HG03108 (cell line): ENCODE measurements around the gene LSM4.

Experiments
- ATAC-seq: cut with Tn5 transposase; IDR thresholded peaks from one replicate; pipeline ENCODE4 v1.9.1; 2021; ENCODE audit warnings: moderate library complexity; ENCODE audit not compliant: unreplicated experiment

Gene LSM4

DNA sequence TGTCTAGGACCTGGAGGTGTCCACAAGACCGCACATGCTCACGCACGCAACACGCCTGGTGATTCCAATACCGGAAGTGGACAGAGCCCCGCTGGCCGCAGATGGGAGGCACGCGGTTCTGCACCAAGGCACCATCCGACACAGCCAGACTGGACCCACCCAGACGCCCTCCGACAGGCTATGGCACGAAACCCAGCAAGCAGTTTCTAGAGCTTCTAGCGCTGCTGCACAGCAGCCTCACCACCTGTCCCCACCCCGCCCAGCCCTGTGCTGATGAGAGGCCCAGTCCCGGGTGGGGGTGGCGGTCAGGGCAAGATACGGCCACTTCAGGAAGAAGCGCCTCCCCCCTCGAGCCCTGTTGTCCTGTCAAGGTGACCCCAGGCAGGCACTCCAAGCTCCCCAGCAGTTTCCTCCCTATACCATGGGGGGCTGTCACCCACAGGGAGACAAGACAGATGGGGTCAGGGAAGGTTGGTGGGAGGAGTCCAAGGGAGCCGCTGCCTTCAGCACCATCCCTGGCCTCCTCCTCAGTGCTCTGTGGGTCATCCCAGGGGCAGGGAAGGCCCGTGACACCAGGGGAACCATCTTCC is 11.3 kb downstream of the LSM4 start:
- ATAC-seq = no peak

DNA sequence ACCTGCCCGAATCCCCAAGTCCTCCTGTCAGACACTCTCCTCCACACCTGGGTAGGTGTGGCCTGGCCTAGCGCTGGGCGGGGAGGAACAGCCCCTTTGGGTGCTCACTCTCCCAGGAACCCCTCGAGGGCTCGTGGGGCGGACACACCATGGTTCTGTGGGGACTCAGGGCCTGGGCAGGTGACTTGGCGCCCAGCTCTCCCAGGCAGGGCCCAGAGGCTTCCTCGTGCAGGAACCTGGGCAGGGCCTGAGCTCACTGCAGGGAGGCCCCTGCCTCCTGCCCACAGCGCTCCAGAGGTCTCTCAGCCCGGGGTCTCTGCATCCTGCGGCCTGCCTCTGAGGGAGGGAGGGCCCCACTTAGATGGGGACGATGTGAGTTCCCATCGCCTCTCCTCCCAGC is 11.9 kb downstream of the LSM4 start:
- no peak for ATAC-seq

DNA sequence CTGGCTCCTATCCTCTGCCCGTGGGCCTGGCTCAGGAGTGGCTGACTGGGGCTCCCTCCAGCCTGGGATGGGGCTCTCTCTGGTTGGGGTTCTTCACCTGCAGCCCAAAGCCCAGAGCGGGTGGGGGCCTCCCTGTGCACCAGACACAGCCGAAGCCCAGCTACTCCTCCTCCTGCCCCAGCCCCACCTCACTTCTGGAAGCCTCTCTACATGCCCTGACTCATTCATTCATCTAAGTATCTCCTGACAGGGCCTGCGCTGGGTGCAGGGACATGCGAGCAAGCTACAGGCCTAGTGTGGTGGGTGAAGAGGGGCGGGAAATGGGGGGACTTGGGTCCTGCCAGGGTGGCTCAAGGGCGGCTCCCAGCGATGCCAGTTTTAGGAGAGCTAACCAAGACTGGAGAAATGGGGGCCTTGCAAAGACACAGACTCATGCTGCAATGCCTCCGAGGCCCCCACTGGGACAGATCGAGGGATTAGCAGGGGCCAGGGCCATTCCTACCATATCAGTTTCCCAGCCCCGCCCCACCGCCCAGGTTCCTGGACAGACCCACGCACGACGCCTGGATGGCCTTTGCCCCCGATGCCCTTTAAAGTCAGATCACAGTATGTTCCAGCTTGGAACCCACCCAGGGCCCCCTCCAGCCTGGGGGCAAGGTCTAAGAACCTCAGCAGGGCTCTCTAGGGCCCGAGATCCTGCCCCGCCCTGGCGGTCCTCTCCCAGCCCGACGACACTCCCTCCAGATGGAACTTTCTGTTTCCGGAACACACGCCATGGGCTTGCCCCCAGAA is 12.6 kb downstream of the LSM4 start:
- ATAC-seq = no peak

DNA sequence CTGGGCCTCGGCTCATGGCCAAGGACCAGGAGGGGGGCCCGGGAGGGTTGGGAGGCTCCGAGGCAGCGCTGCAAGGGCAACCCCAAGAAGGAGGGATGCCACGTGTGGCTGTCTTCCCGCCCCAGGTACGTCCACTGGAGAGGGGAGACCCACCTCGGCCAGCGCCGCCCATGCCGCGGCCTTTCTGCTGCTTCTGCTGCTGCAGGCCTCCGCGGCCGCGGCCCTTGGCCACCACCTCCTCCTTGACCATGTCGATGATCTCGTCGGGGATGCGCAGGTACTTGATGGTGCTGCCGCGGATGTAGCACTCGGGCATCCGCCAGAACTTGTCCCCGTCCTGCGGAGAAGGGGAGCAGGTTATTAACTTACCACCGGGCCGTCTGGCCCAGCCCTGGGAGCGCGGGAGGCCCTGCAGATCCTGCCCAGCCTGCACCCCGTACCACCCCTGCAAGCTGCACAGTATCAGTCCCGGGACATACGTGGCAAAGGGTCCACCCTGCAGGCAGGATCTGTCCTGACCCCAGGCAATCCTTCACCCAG is 13.3 kb downstream of the LSM4 start:
- ATAC-seq = no peak

DNA sequence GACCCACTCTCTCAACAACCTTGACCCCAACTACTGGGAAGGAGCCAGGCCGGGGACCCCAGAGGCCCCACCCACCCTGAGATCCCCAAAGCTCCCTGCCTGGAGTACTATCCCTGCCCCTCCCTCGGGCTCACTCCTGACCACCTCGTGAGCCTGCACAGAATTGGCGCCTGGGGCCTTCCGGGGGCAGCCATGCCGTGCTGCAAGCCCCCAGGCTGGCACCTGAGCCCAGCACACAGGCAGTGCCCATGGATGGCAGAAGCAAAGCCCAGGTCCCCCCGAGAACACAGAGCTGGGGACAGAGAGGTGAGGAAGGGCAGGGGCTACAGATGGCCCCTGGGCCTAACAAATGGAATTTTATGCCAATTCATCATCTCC is 13.9 kb downstream of the LSM4 start:
- ATAC-seq = no peak

DNA sequence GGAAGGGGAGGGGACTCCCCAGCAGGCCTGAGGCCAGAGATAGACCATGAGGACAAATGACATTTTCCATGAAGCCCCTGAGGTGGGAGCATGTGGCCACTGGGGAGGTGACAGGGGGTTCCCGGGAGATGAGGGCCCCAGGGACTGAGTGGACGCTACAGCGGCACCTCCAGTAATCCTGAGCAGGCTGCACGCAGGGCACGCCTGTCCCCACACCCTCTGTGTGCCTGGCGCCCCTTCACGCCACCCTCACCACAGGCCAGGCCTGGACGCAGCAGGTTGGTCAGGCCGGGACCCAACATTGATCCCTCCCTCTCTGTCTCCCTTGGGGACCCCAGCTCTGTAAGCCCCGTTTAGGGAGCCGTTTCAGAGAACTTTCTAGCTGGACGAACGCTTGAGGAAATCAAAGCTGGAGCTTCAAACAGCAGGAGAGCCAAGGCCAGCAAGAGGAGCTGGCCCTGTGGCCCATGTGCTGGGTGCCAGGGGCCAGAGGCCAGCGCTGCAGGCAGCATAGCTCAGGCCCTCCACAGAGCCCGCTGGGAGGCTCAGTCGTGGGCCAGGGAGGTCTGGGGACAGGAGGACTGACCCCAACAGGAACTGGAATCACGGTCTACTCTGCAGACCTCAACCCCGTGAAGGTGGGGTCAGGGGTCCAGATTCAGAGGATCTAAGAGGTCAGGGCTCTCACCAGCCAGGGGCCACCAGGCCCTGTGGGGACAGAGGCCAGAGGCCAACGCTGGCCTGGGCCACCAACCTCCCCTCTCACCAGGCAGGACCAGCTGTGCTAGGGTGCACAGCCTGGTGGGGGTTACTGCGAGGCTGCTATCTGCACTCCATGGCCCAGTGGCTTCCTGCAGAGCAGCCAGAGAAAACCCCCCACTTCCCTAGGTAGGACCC is 14.6 kb downstream of the LSM4 start:
- no peak for ATAC-seq

DNA sequence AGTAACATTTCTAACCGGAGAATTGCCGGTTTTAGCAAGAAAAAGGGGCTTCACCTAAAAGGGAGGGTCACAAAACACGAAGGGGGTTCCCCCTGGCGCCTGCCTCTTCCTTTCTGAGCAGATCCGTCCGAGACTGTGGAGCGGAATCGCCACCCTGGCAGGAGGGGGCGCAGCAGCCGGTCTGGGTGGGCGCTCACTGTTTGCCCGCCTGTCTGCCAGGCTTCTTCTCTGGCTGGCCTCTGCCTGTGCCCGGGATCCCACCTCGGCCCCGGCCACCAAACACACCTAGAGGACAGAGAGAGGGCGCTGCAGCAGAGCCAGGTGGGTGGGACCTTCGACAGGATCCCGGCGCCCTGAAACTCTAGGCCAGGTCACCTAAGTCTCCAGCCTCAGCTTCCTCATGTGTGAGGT is 15.6 kb downstream of the LSM4 start:
- ATAC-seq = no peak

DNA sequence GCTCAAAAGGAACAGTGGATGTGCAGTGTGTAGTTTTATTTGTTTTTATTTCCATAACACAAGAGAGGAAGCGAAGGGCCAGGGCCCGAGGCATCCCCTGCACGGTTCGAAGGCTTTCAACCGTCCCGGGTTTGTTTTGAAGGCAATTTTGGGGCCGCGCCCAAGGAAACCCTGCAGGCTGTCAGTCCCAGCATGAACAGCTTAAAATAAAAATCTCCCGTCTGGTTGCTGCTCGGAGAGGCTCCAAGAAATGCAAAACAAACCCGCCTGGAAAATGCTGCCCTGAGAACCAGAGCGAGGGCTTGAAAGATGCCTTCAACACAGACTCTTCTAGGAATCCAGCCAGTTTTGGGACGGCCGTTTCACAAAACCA is 16.0 kb downstream of the LSM4 start:
- ATAC-seq = no peak

DNA sequence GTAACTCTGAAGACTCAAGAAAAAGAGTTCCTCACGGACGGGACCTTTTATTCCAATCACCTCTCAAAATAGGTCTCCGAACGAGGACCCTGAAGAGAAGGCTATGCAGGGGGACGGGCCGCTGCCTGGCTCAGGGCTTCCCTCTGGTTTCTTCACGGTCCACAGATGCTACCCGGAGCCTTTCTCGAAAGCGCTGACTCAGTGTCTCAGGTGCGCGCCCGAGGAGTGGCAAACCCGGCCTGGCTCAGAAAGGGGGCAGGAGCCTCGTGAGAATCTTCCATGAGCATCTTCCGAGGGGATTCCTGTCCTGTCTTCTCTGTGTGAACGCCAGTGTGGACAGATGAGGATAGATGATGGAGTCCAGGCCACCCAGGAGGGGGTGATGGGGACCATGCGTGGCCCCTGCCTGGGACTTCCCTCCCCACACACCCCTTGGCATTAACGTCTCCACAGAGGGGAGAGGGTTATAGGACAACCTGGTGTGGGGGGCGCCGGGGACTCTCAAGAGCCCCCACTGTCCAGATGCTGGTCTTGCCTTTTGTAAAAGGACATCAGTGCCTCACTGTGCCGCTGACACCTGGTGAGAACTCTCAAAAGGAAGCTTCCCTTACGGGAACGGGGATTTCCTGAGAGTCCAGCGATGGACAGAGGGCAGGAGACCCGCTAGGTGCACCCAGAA is 16.5 kb downstream of the LSM4 start:
- no peak for ATAC-seq

DNA sequence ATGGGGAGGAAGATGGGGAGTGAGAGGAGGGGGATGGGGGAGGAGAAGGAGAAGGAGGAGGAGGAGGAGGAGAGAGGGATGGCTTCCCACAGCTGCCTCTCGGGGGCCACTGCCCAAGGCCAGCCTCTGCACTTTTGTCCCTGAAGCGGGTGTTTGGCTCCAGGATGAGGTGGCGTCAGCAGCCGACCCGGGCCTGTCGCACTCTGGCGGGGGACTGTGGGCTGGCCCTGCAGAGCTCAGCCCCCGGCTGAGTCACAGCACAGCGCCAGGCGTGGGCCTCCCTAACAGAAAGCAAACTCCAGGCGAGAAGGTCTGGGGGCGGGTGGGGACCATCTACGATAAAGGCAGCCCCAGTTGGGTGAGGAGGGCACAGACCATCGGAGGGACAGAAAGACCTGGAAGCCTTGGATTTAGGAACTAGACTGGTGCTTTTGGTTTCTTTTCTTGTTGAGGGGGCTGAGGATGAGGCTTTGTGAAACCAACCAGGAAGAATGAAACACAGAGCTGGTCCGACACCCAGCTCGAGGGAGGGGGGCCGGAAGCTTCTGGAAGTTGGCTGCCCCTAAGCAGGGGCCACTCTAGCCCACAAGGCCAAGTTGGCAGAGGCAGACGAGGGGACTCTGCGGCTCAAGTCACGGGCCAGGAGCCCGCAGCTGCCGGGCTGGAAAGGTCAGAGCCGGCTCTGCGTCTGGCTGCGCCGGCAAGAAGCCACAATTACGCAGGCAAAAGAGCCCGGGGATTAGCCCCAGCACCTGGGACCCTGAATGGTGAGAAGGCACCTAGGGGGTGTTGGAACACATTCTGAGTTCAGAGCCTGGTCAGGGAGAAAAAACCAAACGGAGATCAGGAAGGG is 18.2 kb downstream of the LSM4 start:
- no peak for ATAC-seq

DNA sequence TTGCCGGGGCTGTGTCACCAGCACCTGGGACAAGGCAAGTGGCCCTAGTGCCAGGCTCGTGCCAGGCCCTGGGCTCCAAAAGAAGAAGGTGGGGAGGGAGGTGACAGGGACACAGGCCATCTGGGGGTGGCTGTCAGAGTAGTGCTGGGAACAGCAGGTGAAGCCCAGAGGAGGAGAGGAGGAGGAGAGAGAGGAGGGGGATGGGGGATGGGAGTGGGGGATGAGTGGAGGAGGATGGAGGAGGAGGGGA is 18.7 kb downstream of the LSM4 start:
- ATAC-seq = no peak

DNA sequence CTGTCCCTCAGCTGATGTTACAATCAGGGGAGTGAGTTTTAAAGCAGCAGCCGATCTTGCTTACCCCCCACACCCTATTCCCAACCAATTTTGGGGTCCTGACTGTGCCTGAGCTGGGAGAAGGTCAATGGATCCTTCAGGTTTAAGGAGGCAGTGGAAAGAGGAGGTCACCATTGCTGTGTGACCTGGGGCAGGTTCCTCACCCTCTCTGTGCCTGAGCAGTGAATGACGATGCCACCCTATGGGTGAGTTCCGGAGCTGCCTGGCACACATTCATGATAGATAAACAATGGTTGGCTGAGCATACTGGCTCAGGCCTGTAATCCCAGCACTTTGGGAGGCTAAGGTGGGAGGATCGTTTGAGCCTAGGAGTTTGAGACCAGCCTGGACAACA is 21.2 kb downstream of the LSM4 start:
- ATAC-seq = no peak

DNA sequence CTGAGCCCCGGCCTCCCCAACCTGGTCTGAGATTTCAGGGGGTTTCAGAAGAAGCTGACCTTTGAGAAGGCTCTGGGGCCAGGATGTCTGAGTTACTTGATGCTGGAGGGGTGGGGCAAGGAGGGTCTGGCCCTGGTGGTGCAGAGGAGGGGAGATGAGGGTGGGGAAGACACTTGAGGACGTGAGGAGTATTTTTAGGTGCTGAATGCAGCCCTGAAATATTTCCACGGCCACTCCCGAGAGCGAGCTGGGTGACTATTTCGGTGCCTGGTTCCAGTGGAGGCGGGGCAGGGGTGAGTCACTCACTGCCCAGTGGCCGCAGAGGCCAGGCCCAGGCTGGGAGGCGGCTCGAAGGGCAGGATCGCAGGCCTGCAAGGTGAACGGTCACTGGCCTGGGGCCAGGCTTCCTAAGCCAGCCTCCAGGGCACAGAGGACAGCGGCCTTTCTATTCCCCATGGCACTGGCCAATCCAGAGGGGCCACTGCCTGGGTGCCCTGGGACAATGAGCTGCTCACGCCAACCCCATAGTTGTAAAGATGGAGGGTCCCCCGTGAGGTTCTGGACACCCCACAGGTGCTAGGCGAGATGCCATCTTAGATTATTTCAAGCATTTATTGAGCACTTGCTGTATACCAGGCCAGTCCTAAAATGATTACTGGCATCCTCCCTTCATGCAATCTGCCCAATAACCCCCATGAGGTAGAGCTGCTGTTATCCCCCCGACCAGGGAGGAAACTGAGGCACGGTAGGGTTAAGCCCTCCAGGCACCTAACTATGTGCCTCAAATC is 21.8 kb downstream of the LSM4 start:
- no peak for ATAC-seq

DNA sequence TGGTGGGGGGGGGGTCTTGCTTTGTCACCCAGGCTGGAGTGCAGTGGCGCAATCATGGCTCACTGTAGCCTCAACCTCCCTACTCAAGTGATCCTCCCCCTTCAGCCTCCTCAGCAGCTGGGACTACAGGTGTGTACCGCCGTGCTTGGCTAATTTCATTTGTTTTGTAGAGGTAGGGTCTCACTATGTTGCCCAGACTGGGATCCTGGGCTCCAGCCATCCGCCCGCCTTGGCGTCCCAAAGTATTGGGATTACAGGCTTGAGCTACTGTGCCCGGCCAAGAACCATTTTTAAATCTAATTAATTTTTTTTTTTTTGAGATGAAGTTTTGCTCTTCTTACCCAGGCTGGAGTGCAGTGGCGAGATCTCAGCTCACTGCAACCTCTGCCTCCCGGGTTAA is 23.2 kb downstream of the LSM4 start:
- no peak for ATAC-seq

DNA sequence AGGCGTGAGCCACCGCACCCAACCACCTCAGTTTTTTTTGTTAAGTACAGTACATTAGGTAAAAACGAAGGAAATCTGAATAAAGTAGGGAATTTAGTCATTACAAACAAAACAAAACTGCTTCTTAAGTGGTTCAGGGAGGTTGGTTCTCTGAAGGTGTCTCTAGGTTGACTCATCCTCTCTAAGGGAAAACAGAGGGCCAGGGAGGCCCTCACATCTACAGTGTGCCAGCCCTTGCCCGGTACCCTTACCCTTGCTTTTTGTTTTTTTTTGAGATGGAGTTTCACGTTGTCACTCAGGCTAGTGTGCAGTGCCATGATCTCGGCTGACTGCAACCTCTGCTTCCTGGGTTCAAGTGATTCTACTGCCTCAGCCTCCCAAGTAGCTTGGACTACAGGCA is 24.3 kb downstream of the LSM4 start:
- ATAC-seq = no peak

DNA sequence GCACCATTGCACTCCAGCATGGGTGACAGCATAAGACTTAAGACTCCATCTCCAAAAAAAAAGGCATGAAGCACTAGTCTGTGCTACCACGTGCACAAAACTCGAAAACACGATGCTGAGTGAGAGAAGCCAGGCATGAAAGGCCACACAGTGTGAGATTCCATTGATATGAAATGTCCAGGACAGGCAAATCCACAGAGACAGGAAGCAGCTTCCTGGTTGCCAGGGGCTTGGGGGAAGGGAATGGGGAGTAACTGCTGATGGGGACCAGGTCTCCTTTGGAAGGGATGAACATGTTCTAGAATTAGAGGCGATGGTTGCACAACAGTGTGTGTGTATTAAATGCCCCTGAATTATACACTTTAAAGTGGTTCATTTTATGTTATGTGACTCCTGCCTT is 25.6 kb downstream of the LSM4 start:
- no peak for ATAC-seq

DNA sequence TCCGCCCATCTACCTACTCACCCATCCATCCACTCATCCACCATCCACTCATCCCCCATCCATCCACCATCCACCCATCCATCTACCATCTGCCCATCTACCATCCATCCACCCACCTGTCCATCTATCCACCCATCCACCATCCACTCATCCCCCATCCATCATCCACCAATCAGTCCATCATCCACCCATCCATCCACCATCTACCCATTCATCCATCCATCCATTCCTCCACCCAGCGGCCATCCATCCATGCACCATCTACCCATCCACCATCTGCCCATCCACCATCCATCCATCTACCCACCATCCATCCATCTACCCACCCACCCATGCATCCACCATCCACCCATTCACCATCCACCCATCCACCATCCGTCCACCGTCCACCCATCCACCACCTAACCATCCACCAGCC is 27.8 kb downstream of the LSM4 start:
- ATAC-seq = no peak

DNA sequence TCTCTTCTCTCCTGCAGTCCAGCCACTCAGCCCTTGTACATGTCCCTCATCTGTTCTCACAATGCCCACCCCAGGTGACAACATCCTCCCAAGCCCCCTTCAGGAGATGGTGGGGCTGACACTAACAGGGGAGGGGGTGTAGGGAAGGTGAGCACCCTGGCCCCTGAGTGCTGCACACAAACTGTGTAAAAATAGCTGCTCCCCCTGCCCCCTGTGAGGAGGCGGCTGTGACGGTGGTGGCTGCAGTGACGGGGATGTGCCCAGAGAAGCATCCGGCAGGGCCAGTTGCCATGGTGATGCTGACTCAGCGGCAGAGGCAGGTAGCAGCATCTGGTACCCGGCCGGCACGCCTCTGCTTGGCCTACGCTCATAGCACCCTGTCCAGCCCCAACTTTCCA is 28.4 kb downstream of the LSM4 start:
- ATAC-seq = no peak

DNA sequence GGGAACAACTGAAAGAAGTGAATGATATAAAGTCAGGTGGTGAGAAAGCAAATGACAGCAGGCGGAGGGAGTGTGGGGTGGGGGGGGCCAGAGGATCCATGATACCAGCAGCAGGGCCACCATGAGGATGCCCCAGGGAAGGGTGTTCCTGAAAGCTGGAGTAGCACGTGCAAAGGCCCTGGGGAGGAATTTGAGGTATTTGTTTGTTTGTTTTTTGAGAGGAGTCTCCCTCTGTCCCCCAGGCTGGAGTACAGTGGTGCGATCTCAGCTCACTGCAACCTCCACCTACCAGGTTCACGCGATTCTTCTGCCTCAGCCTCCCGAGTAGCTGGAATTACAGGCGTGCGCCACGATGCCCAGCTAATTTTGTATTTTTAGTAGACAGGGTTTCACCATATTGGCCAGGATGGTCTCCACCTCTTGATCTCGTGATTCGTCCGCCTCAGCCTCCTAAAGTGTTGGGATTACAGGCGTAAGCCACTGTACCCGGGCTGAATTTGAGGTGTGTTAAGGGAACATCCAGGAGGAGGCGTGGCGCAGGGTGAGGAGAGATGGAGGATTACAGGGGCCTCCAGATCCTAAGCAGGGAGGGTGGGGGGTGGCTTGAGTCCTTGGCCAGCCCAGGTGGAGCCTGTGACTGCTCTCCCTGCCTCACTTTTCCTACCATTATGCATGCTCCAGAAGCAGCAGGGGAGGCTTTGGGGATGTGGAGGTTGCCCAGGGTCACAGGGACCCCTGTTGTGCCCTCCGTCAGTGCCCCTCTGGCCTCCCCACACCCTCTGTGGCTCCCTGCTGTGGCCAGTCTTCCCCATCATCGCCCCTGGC is 29.0 kb downstream of the LSM4 start:
- no peak for ATAC-seq
